ENCODE data around the gene WIZ. TPM values are rescaled to one million over a fixed set of nuclear protein-coding genes. Genes with fewer than 3 reads are reported as not detected.

WIZ gene
- total and polyA plus RNA-seq, 2 of the 4 experiments (the other 2 are of a cell fraction) = 0.90 to 27.1 TPM

- in situ Hi-C loops (cut with MboI; ENCODE audit: low sequenced_read_pairs) = no loop called here
- Histone ChIP-seq H4K8ac (ENCODE audit: low read depth in 2 of 2, low read length in 2 of 2) (no peak overlapping the region), H3K4me3 (ENCODE audit: insufficient read depth, low read depth, low read length) (no peak overlapping the region), H3K4ac (ENCODE audit: low read depth, low read length) (no peak overlapping the region), H3K23ac (ENCODE audit: low read depth, low read length) (no peak overlapping the region), H3K9me3 (ENCODE audit: control insufficient read depth, insufficient read depth, low read length) (no peaks in the 10 kb centered on the region), H3K4me1 (ENCODE audit: control insufficient read depth, insufficient read depth, low read length) (peaks cover 7% of the 10 kb centered on the region; the same call in 1 of the 2 replicates), H4K91ac (ENCODE audit: insufficient read depth, low read depth, low read length) (no peak overlapping the region), H3K79me1 (ENCODE audit: low read depth in 1 of 2, low read length in 2 of 2) (no peaks in the 10 kb centered on the region), H2BK120ac (ENCODE audit: low read depth, low read length) (no peak overlapping the region), H2AK9ac (replicated peaks; ENCODE audit: low read depth, low read length, poor library complexity) (no peak overlapping the region), H2BK20ac (ENCODE audit: low read depth, low read length) (no peak overlapping the region), H2BK5ac (ENCODE audit: low read depth, low read length, poor library complexity, severe bottlenecking) (no peak overlapping the region), H3K27me3 (ENCODE audit: control insufficient read depth, insufficient read depth, low read length) (peaks cover 47% of the 10 kb centered on the region), H3K27ac (ENCODE audit: insufficient read depth, low read length) (no peak overlapping the region), H2AK5ac (ENCODE audit: low read depth, low read length) (no peak overlapping the region), H4K20me1 (ENCODE audit: insufficient read depth, low read length) (no peaks in the 10 kb centered on the region), H3K18ac (ENCODE audit: low read depth, low read length) (no peak overlapping the region), H3K36me3 (ENCODE audit: control insufficient read depth, insufficient read depth, low read length) (no peaks in the 10 kb centered on the region), H3K14ac (replicated peaks; ENCODE audit: low read depth, low read length) (no peak overlapping the region), H2BK15ac (ENCODE audit: low read depth, low read length) (no peak overlapping the region), H4K5ac (ENCODE audit: low read depth, low read length) (no peak overlapping the region), H3K4me2 (ENCODE audit: low read depth, low read length) (no peak overlapping the region), H3K56ac (ENCODE audit: extremely low read depth, insufficient read depth, low read length) (no peak overlapping the region), H3K9me1 (ENCODE audit: insufficient read depth, low read length) (peaks cover 7% of the 10 kb centered on the region; the same call in 1 of the 2 replicates), H3K9ac (ENCODE audit: low read depth, low read length) (no peak overlapping the region), H2AFZ (replicated peaks; ENCODE audit: low read length, poor library complexity) (peak overlapping the region; percentile 48)
- dilution Hi-C loops (cut with HindIII; ENCODE audit: low sequenced_read_pairs, unreplicated experiment) = no loop called here
- ATAC-seq (ENCODE audit: low read depth) = no peak
- no TSS peak for BruUV-seq (replicated peaks)
- POLR2A ChIA-PET (ENCODE audit: unreplicated experiment) = no interaction called here
- intact Hi-C loops (cut with micrococcal nuclease) = loop anchor here (10.0 kb wide), 1 partner anchor 98 kb away; no protein-coding TSS in a partner anchor
- CTCF ChIA-PET = no interaction called here
- TF ChIP-seq ELK1 (IDR thresholded peaks at IDR 0.05; ENCODE audit: borderline replicate concordance, low read depth, low read length) = no peak
- no peak for TF ChIP-seq NFE2L2 (IDR thresholded peaks at IDR 0.05; ENCODE audit: low read depth, low read length)
- TF ChIP-seq RCOR1 (IDR thresholded peaks at IDR 0.05; ENCODE audit: insufficient replicate concordance, low read length) = no peak
- no peak for TF ChIP-seq RAD21 (IDR thresholded peaks at IDR 0.05; ENCODE audit: low read length)
- DNase-seq = no peak
- 2% methylated on average over 24 of the region's 86 CpGs; no CpG with 5 or more reads in 1 of the 2 experiments for WGBS, 2 experiments (ENCODE audit: extremely low coverage in 2 of 2, insufficient read length in 1 of 2)
Observed at GRCh38 chr19:15456871-15457700, 7.3 kb upstream of the WIZ start.

All from IMR-90 (cell line).